ENCODE results near the gene DNAJC10. TPM values are rescaled to one million over a fixed set of nuclear protein-coding genes. Genes with fewer than 3 reads are reported as not detected.
A peak's percentile ranks its signal among the peaks of the same experiment; 100 is the strongest.
"Not testable (repeated sequence)": the region's sequence is repeated elsewhere in the genome, so short reads cannot be mapped to it uniquely, and the experiment has no call there.

The DNAJC10 gene
- total RNA-seq, 2 experiments from 2014 or later, result 117 to 227 TPM

GRCh38 chr2:182717416-182717815, 1.4 kb downstream of the DNAJC10 start:
- POLR2A ChIA-PET, result interaction anchor here (0.5 to 7.3 kb wide), 12 partner anchors 12 to 407 kb away, joined by 3 to 68 read pairs (median 4); partner anchors contain the start of gene NUP35
- H3K4me2 ChIP-seq (ENCODE audit: low read length), result peak overlapping the region; percentile 92
- BruUV-seq (replicated peaks), result no TSS peak
- H3K27ac ChIP-seq (ENCODE audit: low read depth, low read length, poor library complexity, severe bottlenecking), result peak overlapping the region; percentile 95
- no peaks in the 10 kb centered on the region for H3K9me2 ChIP-seq (ENCODE audit: insufficient read depth, low read length)
- H2AFZ ChIP-seq (ENCODE audit: low read length), result peak overlapping the region; percentile 73; the same call in 1 of the 2 replicates
- H3K9me3 ChIP-seq (ENCODE audit: low read length), result no peaks in the 10 kb centered on the region
- H3K4me1 ChIP-seq (ENCODE audit: insufficient read depth, low read length, poor library complexity, severe bottlenecking), result peaks cover 42% of the 10 kb centered on the region
- CTCF ChIA-PET (ENCODE audit: unreplicated experiment), result interaction anchor here (0.8 kb wide), 1 partner anchor 175 kb away, joined by 3 read pairs; no protein-coding TSS in a partner anchor
- H3K4me3 ChIP-seq (ENCODE audit: low read depth, low read length, poor library complexity, severe bottlenecking), result peak overlapping the region; percentile 87
- no peaks in the 10 kb centered on the region for H4K20me1 ChIP-seq (ENCODE audit: insufficient read depth, low read length)
- H3K36me3 ChIP-seq (ENCODE audit: insufficient read depth, low read length), result peaks cover 37% of the 10 kb centered on the region
- peak; percentile 78 for DNase-seq (ENCODE audit: low spot score)
- no peak for TF ChIP-seq EZH2phosphoT487 (IDR thresholded peaks at IDR 0.05; ENCODE audit: borderline replicate concordance, low read depth, low read length)
- TF ChIP-seq, protein P1, sequence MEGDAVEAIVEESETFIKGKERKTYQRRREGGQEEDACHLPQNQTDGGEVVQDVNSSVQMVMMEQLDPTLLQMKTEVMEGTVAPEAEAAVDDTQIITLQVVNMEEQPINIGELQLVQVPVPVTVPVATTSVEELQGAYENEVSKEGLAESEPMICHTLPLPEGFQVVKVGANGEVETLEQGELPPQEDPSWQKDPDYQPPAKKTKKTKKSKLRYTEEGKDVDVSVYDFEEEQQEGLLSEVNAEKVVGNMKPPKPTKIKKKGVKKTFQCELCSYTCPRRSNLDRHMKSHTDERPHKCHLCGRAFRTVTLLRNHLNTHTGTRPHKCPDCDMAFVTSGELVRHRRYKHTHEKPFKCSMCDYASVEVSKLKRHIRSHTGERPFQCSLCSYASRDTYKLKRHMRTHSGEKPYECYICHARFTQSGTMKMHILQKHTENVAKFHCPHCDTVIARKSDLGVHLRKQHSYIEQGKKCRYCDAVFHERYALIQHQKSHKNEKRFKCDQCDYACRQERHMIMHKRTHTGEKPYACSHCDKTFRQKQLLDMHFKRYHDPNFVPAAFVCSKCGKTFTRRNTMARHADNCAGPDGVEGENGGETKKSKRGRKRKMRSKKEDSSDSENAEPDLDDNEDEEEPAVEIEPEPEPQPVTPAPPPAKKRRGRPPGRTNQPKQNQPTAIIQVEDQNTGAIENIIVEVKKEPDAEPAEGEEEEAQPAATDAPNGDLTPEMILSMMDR (conservative IDR thresholded peaks at IDR 0.05; ENCODE audit: low read length), result no peak
- intact Hi-C loops (cut with micrococcal nuclease; ENCODE audit: unreplicated experiment), result loop anchor here (5.0 to 10.0 kb wide), 3 partner anchors 50 to 1730 kb away; no protein-coding TSS in a partner anchor
- peaks cover 60% of the 10 kb centered on the region for H3K79me2 ChIP-seq (ENCODE audit: insufficient read depth, low read depth, low read length)

DNA sequence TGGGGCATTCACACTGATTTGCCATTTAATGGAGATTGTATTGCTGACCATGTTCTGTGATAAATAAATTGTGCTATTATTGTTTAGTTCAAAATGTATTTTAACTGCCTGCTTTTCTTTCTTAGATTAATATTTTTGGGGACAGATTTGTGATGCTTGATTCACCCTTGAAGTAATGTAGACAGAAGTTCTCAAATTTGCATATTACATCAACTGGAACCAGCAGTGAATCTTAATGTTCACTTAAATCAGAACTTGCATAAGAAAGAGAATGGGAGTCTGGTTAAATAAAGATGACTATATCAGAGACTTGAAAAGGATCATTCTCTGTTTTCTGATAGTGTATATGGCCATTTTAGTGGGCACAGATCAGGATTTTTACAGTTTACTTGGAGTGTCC, 1.8 kb downstream of the DNAJC10 start:
- Histone ChIP-seq H3K79me2 (ENCODE audit: insufficient read depth, low read depth, low read length) (peaks cover 61% of the 10 kb centered on the region), H3K4me3 (ENCODE audit: low read depth, low read length, poor library complexity, severe bottlenecking) (peak overlapping the region; percentile 87), H3K36me3 (ENCODE audit: insufficient read depth, low read length) (peaks cover 41% of the 10 kb centered on the region), H3K4me1 (ENCODE audit: insufficient read depth, low read length, poor library complexity, severe bottlenecking) (peaks cover 42% of the 10 kb centered on the region), H3K9me3 (ENCODE audit: low read length) (no peaks in the 10 kb centered on the region), H2AFZ (ENCODE audit: low read length) (peak overlapping the region; percentile 13; the same call in 1 of the 2 replicates), H4K20me1 (ENCODE audit: insufficient read depth, low read length) (no peaks in the 10 kb centered on the region), H3K9me2 (ENCODE audit: insufficient read depth, low read length) (no peaks in the 10 kb centered on the region), H3K27ac (ENCODE audit: low read depth, low read length, poor library complexity, severe bottlenecking) (peak overlapping the region; percentile 95), H3K4me2 (ENCODE audit: low read length) (peak overlapping the region; percentile 92)
- CTCF ChIA-PET (ENCODE audit: unreplicated experiment), result interaction anchor here (0.8 kb wide), 1 partner anchor 174 kb away, joined by 3 read pairs; no protein-coding TSS in a partner anchor
- POLR2A ChIA-PET, result interaction anchor here (0.5 to 7.3 kb wide), 8 partner anchors 12 to 405 kb away, joined by 3 to 68 read pairs (median 4); no protein-coding TSS in a partner anchor
- intact Hi-C loops (cut with micrococcal nuclease; ENCODE audit: unreplicated experiment), result loop anchor here (5.0 to 10.0 kb wide), 3 partner anchors 51 to 1729 kb away; no protein-coding TSS in a partner anchor
- TF ChIP-seq, protein P1 (conservative IDR thresholded peaks at IDR 0.05; ENCODE audit: low read length), result no peak
- no peak for TF ChIP-seq EZH2phosphoT487 (IDR thresholded peaks at IDR 0.05; ENCODE audit: borderline replicate concordance, low read depth, low read length)
- peak; percentile 44 for DNase-seq (ENCODE audit: low spot score)
- no TSS peak for BruUV-seq (replicated peaks)

DNA sequence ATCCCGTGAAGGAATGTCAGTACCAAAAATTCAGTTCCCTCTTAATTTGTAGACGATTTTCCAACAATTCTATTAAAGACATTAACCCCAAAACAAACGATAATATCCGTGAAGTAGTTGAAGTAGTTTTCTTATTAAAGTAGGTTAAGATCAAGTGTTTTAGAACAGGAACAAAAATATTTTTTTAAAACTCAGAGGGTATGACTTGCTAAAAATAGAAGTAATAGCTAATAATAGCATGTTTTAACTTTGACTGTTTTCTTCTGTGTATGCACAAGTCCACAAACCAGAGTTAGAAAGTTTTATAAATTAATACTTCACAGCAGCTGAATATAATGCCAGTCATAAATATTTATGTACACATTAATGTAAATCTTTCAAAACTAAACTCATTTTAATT, 2.4 kb downstream of the DNAJC10 start:
- TF ChIP-seq EZH2phosphoT487 (IDR thresholded peaks at IDR 0.05; ENCODE audit: borderline replicate concordance, low read depth, low read length), result no peak
- TF ChIP-seq, protein P1 (conservative IDR thresholded peaks at IDR 0.05; ENCODE audit: low read length), result no peak
- Histone ChIP-seq H3K27ac (ENCODE audit: low read depth, low read length, poor library complexity, severe bottlenecking) (peak overlapping the region; percentile 95), H3K36me3 (ENCODE audit: insufficient read depth, low read length) (peaks cover 47% of the 10 kb centered on the region), H3K9me3 (ENCODE audit: low read length) (no peaks in the 10 kb centered on the region), H2AFZ (ENCODE audit: low read length) (no peak overlapping the region), H3K4me3 (ENCODE audit: low read depth, low read length, poor library complexity, severe bottlenecking) (peak overlapping the region; percentile 87), H4K20me1 (ENCODE audit: insufficient read depth, low read length) (no peaks in the 10 kb centered on the region), H3K9me2 (ENCODE audit: insufficient read depth, low read length) (no peaks in the 10 kb centered on the region), H3K4me2 (ENCODE audit: low read length) (peak overlapping the region; percentile 92), H3K79me2 (ENCODE audit: insufficient read depth, low read depth, low read length) (peaks cover 61% of the 10 kb centered on the region), H3K4me1 (ENCODE audit: insufficient read depth, low read length, poor library complexity, severe bottlenecking) (peaks cover 41% of the 10 kb centered on the region)
- intact Hi-C loops (cut with micrococcal nuclease; ENCODE audit: unreplicated experiment), result loop anchor here (5.0 to 10.0 kb wide), 3 partner anchors 51 to 1729 kb away; no protein-coding TSS in a partner anchor
- BruUV-seq (replicated peaks), result no TSS peak
- DNase-seq (ENCODE audit: low spot score), result peak; percentile 7
- CTCF ChIA-PET (ENCODE audit: unreplicated experiment), result no interaction called here
- POLR2A ChIA-PET, result interaction anchor here (0.5 to 7.3 kb wide), 6 partner anchors 11 to 67 kb away, joined by 3 to 68 read pairs (median 6); no protein-coding TSS in a partner anchor

DNA sequence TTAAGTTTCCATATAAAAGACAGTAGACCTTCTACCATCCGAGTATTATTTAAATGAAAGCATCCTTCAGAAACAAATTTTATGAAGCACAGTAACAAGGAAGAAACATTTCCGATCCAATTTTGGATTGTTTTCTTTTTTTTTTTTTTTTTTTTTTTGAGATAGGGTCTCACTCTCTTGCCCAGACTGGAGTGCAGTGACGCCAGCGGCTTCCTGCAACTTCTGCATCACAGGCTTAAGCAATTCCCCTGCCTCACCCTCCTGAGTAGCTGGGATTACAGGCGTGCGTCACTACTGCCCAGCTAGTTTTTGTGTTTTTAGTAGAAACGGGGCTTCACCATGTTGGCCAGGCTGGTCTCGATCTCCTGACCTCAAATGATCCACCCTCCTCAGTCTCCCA, 3.1 kb downstream of the DNAJC10 start:
- CTCF ChIA-PET (ENCODE audit: unreplicated experiment); H3K9me2 ChIP-seq (ENCODE audit: insufficient read depth, low read length); BruUV-seq (replicated peaks); H3K27ac ChIP-seq (ENCODE audit: low read depth, low read length, poor library complexity, severe bottlenecking); H4K20me1 ChIP-seq (ENCODE audit: insufficient read depth, low read length); H2AFZ ChIP-seq (ENCODE audit: low read length); H3K9me3 ChIP-seq (ENCODE audit: low read length): not testable (repeated sequence)
- peaks cover 61% of the 10 kb centered on the region for H3K79me2 ChIP-seq (ENCODE audit: insufficient read depth, low read depth, low read length)
- peak overlapping the region; percentile 87 for H3K4me3 ChIP-seq (ENCODE audit: low read depth, low read length, poor library complexity, severe bottlenecking)
- peaks cover 54% of the 10 kb centered on the region for H3K36me3 ChIP-seq (ENCODE audit: insufficient read depth, low read length)
- POLR2A ChIA-PET, result interaction anchor here (0.7 to 7.3 kb wide), 10 partner anchors 11 to 1410 kb away, joined by 3 to 68 read pairs (median 6); no protein-coding TSS in a partner anchor
- DNase-seq (ENCODE audit: low spot score), result peak; percentile 11
- H3K4me2 ChIP-seq (ENCODE audit: low read length), result peak overlapping the region; percentile 92
- intact Hi-C loops (cut with micrococcal nuclease; ENCODE audit: unreplicated experiment), result loop anchor here (5.0 to 10.0 kb wide), 3 partner anchors 52 to 1728 kb away; no protein-coding TSS in a partner anchor
- peaks cover 35% of the 10 kb centered on the region for H3K4me1 ChIP-seq (ENCODE audit: insufficient read depth, low read length, poor library complexity, severe bottlenecking)
